Measurements from ENCODE around the gene VPS16.
"Not testable (repeated sequence)": the region's sequence is repeated elsewhere in the genome, so short reads cannot be mapped to it uniquely, and the experiment has no call there.

Gene VPS16

DNA sequence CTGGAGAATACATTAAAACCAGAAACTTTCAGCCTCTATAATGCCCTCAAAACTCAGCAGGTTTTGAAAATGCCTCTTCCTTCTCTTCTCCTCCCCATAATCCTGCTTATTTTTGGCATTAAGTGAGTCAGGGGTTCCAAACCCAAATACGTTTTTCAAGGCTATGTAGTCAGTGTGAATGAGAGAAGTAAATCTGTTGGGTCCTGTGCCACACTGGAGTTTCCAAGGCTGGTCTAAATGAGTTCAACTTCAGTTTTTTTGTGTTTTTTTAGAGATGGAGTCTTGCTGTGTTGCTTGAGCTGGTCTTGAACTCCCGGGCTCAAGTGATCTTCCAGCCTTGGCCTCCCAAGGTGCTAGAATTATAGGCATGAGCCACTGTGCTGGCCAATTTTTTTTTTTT is 53.7 kb downstream of the VPS16 start:
- Histone ChIP-seq H3K27ac (no peak overlapping the region), H3K4me3 (ENCODE audit: low read depth, low read length) (no peak overlapping the region), H3K36me3 (replicated peaks) (no peaks in the 10 kb centered on the region), H3K27me3 (replicated peaks) (no peaks in the 10 kb centered on the region)
- DNase-seq = no peak
- TF ChIP-seq, protein P1, sequence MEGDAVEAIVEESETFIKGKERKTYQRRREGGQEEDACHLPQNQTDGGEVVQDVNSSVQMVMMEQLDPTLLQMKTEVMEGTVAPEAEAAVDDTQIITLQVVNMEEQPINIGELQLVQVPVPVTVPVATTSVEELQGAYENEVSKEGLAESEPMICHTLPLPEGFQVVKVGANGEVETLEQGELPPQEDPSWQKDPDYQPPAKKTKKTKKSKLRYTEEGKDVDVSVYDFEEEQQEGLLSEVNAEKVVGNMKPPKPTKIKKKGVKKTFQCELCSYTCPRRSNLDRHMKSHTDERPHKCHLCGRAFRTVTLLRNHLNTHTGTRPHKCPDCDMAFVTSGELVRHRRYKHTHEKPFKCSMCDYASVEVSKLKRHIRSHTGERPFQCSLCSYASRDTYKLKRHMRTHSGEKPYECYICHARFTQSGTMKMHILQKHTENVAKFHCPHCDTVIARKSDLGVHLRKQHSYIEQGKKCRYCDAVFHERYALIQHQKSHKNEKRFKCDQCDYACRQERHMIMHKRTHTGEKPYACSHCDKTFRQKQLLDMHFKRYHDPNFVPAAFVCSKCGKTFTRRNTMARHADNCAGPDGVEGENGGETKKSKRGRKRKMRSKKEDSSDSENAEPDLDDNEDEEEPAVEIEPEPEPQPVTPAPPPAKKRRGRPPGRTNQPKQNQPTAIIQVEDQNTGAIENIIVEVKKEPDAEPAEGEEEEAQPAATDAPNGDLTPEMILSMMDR (IDR thresholded peaks at IDR 0.05; ENCODE audit: low read depth, low read length, missing control alignments) = no peak
- in situ Hi-C loops (cut with HindIII; ENCODE audit: low pct_ligation_motif_present, low sequenced_read_pairs) = no loop called here

DNA sequence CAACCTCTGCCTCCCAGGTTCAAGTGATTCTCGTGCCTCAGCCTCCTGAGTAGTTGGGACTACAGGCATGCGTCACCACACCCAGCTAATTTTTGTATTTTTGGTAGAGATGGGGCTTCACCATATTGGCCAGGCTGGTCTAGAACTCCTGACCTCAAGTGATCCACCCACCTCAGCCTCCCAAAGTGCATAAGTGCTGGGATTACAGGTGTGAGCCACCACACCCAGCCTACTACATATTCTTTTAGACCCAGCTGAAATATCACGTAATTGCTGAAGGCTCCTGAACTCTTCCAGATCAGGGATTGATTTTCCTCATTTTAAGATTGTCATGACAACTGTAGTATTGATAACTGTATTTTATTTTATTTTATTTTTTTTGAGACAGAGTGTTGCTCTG is 54.6 kb downstream of the VPS16 start:
- H3K27ac ChIP-seq; H3K27me3 ChIP-seq (replicated peaks); DNase-seq; H3K36me3 ChIP-seq (replicated peaks); in situ Hi-C loops (cut with HindIII; ENCODE audit: low pct_ligation_motif_present, low sequenced_read_pairs); H3K4me3 ChIP-seq (ENCODE audit: low read depth, low read length): not testable (repeated sequence)

DNA sequence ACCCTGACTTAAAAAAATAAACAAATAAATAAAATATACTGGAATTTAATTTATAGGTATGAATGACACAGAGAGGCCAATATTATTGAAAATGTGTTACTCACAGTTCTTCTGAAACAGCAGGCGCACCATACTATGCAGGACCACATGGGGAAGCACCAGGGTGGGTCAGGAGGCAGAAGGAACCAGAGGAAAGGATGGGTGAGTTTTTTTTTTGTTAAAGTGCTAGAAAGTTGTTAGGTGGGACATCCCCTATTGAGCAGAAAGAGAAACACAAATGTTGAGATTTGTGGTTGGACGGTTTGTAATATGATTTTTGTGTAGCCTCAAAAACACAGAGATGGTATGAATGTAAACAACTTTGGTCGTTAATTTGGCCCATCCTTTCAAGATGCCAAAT is 58.7 kb downstream of the VPS16 start:
- DNase-seq = no peak

DNA sequence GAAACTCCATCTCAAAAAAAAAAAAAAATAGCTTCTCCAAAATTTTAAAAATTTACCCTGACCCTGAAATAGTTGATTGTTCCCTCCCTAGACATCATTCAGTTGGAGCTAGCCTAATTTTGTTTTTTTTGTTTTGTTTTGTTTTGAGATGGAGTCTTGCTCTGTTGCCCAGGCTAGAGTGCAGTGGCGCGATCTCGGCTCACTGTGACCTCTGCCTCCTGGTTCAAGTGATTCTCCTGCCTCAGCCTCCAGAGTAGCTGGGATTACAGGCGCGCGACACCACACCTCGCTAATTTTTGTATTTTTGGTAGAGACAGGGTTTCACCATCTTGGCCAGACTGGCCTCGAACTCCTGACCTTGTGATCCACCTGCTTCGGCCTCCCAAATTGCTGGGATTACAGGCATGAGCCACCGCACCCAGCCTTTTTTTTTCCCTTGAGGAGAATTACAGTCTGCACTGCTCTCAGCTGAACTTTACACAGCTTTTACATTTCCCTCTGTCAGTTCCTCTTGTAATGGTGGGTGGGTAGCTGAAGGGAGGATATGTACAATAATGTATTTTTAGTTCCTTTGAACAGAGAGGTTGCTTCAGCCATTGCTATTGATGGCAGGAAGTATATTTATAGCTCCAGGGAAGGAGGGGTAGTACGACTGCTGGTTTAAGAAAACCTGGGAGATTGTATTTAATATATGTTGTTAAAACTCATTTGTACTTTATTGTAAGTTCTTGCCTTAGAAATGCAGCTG is 60.5 kb downstream of the VPS16 start:
- DNase-seq = no peak
- in situ Hi-C loops (cut with HindIII; ENCODE audit: low pct_ligation_motif_present, low sequenced_read_pairs) = no loop called here
- Histone ChIP-seq H3K4me3 (ENCODE audit: low read depth, low read length) (no peak overlapping the region), H3K36me3 (replicated peaks) (no peaks in the 10 kb centered on the region), H3K27me3 (replicated peaks) (no peaks in the 10 kb centered on the region), H3K27ac (no peak overlapping the region)
- TF ChIP-seq, protein P1 (IDR thresholded peaks at IDR 0.05; ENCODE audit: low read depth, low read length, missing control alignments) = no peak

More for the DNA sequence above, 58.7 kb downstream of the VPS16 start:
- in situ Hi-C loops (cut with HindIII; ENCODE audit: low pct_ligation_motif_present, low sequenced_read_pairs) = no loop called here
- TF ChIP-seq, protein P1 (IDR thresholded peaks at IDR 0.05; ENCODE audit: low read depth, low read length, missing control alignments) = no peak
- Histone ChIP-seq H3K4me3 (ENCODE audit: low read depth, low read length) (no peak overlapping the region), H3K36me3 (replicated peaks) (no peaks in the 10 kb centered on the region), H3K27ac (no peak overlapping the region), H3K27me3 (replicated peaks) (no peaks in the 10 kb centered on the region)

DNA sequence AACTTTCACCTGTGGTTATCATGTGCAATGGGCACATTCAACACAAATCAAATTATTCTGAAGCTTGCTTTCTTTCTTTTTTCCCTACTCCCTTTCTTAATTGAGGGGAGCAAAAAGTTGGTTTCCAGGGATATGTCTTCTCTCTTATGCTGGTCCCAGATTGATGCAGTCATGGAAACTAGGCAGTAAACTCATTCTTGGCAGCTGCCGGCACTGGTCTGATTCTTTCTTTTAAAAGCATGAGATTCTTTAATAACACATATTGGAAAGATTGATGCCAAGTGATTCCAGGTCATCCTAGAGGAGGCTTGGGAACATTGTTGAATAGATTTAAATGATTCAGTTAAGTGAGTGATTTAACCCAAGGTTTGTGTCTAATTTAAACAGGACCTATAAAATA is 61.7 kb downstream of the VPS16 start:
- Histone ChIP-seq H3K27ac (no peak overlapping the region), H3K27me3 (replicated peaks) (no peaks in the 10 kb centered on the region), H3K36me3 (replicated peaks) (no peaks in the 10 kb centered on the region), H3K4me3 (ENCODE audit: low read depth, low read length) (no peak overlapping the region)
- DNase-seq = no peak
- TF ChIP-seq, protein P1 (IDR thresholded peaks at IDR 0.05; ENCODE audit: low read depth, low read length, missing control alignments) = no peak
- in situ Hi-C loops (cut with HindIII; ENCODE audit: low pct_ligation_motif_present, low sequenced_read_pairs) = no loop called here

DNA sequence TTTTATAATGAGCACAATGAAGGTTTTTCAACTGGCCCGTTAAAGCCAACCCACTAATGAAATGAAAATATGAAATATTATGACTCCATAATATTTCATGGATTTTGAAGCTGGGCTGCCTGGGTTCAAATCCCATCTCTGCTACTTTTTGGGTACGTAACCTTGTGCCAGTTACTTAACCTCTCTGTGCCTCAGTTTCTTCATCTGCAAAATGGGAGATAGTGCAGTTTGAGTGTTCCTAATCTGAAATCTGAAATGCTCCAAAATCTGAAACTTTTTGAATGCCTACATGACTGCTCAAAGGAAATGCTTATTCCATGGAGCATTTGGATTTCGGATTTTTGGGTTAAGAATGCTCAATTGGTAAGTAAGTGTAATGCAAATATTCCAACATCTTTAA is 62.3 kb downstream of the VPS16 start:
- TF ChIP-seq, protein P1 (IDR thresholded peaks at IDR 0.05; ENCODE audit: low read depth, low read length, missing control alignments) = no peak

More for the DNA sequence above, 62.3 kb downstream of the VPS16 start:
- H3K4me3 ChIP-seq (ENCODE audit: low read depth, low read length) = no peak overlapping the region
- H3K27ac ChIP-seq = no peak overlapping the region
- DNase-seq = no peak
- no peaks in the 10 kb centered on the region for H3K27me3 ChIP-seq (replicated peaks)
- H3K36me3 ChIP-seq (replicated peaks) = no peaks in the 10 kb centered on the region
- in situ Hi-C loops (cut with HindIII; ENCODE audit: low pct_ligation_motif_present, low sequenced_read_pairs) = no loop called here

Data from brain microvascular endothelial cell (primary cell).